HL-60 (cell line): Measurements from ENCODE around the gene FGR.

ENCODE experiments used
- DNase-seq, 2 experiments: peaks; one replicate each; pipeline ENCODE4 v3.0.0-alpha.2; 2010 to 2020; ENCODE audit warnings: low read depth in 1 of 2, low spot score in 1 of 2
- H3K27ac ChIP-seq: fragments of 250-450 bp; sonication (Bioruptor Pico); replicated peaks from 2 replicates; pipeline ENCODE4 v1.5.1; 2020; ENCODE audit warnings: mild to moderate bottlenecking, moderate library complexity
- H3K27me3 ChIP-seq: fragments of 250-450 bp; sonication (Bioruptor Pico); 2 replicates; pipeline ENCODE4 v1.5.1; 2021; ENCODE audit warnings: mild to moderate bottlenecking, moderate library complexity; ENCODE audit not compliant: insufficient read depth, poor library complexity, severe bottlenecking
- H3K4me3 ChIP-seq: replicated peaks from 2 replicates; pipeline ENCODE4 v1.5.1; 2011; ENCODE audit warnings: mild to moderate bottlenecking, control low read depth, low read length; ENCODE audit not compliant: insufficient read depth
- CTCF ChIP-seq: IDR thresholded peaks from one replicate; pipeline ENCODE4 v1.5.1; 2011; ENCODE audit warnings: low read length, control low read depth, inconsistent platforms; ENCODE audit not compliant: insufficient read depth
- GABPA ChIP-seq: IDR thresholded peaks from 2 replicates; pipeline ENCODE4 v1.6.1; 2012; ENCODE audit warnings: low read depth
- POLR2AphosphoS5 ChIP-seq: IDR thresholded peaks from 2 replicates; pipeline ENCODE4 v1.6.1; 2012; ENCODE audit warnings: low read depth
- REST ChIP-seq: IDR thresholded peaks from 2 replicates; pipeline ENCODE4 v1.6.1; 2012; ENCODE audit warnings: low read depth; ENCODE audit not compliant: insufficient replicate concordance
- SPI1 ChIP-seq: IDR thresholded peaks from 2 replicates; pipeline ENCODE4 v1.6.1; 2012; ENCODE audit warnings: low read depth, mild to moderate bottlenecking, borderline replicate concordance

Gene FGR

GRCh38 chr1:27603309-27603680, 31.7 kb downstream of the FGR start:
- no peaks in the 10 kb centered on the region for H3K27me3 ChIP-seq
- no peak for DNase-seq
- no peak for TF ChIP-seq GABPA
- TF ChIP-seq SPI1 = no peak
- TF ChIP-seq REST = no peak
- TF ChIP-seq CTCF = no peak
- no peak for TF ChIP-seq POLR2AphosphoS5
- peak overlapping the region; percentile 81 for H3K4me3 ChIP-seq
- peak overlapping the region; percentile 46; the same call in 1 of the 2 replicates for H3K27ac ChIP-seq

GRCh38 chr1:27602462-27603308, 32.3 kb downstream of the FGR start:
- H3K27me3 ChIP-seq = no peaks in the 10 kb centered on the region
- peak overlapping the region; percentile 46; the same call in 1 of the 2 replicates for H3K27ac ChIP-seq
- TF ChIP-seq CTCF = no peak
- no peak for TF ChIP-seq POLR2AphosphoS5
- no peak for TF ChIP-seq SPI1
- no peak for TF ChIP-seq REST
- TF ChIP-seq GABPA = no peak
- DNase-seq = no peak
- peak overlapping the region; percentile 81 for H3K4me3 ChIP-seq

GRCh38 chr1:27601771-27602461, 33.1 kb downstream of the FGR start:
- H3K4me3 ChIP-seq = peak overlapping the region; percentile 81
- no peaks in the 10 kb centered on the region for H3K27me3 ChIP-seq
- DNase-seq = no peak
- 0 out of 2 replicates have a peak, but pooled peaks have one; percentile 20 for TF ChIP-seq POLR2AphosphoS5
- no peak for TF ChIP-seq GABPA
- H3K27ac ChIP-seq = peak overlapping the region; percentile 4; the same call in 1 of the 2 replicates

GRCh38 chr1:27601321-27601770, 33.6 kb downstream of the FGR start:
- Histone ChIP-seq H3K4me3 (no peak overlapping the region), H3K27ac (peak overlapping the region; percentile 4; the same call in 1 of the 2 replicates), H3K27me3 (no peaks in the 10 kb centered on the region)
- no peak for DNase-seq
- TF ChIP-seq GABPA (no peak), SPI1 (no peak), REST (no peak), CTCF (no peak), POLR2AphosphoS5 (no peak)
